Stomach (tissue), 4 donors: Measurements from ENCODE around the gene PRICKLE1.

Source experiments
- EP300 ChIP-seq: sonication (generic); formaldehyde crosslinking; IDR thresholded peaks from one replicate; pipeline ENCODE4 v1.6.1; 2017; ENCODE audit warnings: antibody characterized with exemption
- TF ChIP-seq, protein P1 (sequence below), 7 experiments: fragments of 450-650 bp in 4 of 7; fragments of 200-600 bp in 3 of 7; sonication (generic) in 3 of 7; IDR thresholded peaks; one replicate each; pipeline ENCODE4 v1.5.1; 2016 to 2019; ENCODE audit warnings: antibody characterized with exemption in 7 of 7, control low read depth in 2 of 7, mild to moderate bottlenecking in 1 of 7

DNA sequence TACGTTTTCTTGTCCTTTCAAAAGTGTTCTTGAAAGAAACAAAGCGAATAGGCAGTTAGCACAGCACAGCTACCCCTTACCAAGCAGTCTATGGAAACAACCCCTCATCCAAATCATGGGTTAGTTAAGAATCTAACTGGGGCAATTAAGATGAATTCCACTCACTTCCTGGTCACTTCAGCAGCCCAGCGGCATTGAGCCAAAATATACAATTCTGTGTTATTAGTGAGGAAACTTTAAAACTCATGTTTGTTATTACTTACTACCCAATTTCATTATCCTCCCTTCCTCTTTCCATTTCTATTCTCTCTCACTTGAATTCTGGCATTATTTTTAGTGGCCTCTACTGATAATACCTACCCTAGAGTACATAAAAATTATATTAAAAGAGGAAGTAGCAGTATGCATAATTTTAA, 142.2 kb downstream of the PRICKLE1 start:
- TF ChIP-seq, protein P1, sequence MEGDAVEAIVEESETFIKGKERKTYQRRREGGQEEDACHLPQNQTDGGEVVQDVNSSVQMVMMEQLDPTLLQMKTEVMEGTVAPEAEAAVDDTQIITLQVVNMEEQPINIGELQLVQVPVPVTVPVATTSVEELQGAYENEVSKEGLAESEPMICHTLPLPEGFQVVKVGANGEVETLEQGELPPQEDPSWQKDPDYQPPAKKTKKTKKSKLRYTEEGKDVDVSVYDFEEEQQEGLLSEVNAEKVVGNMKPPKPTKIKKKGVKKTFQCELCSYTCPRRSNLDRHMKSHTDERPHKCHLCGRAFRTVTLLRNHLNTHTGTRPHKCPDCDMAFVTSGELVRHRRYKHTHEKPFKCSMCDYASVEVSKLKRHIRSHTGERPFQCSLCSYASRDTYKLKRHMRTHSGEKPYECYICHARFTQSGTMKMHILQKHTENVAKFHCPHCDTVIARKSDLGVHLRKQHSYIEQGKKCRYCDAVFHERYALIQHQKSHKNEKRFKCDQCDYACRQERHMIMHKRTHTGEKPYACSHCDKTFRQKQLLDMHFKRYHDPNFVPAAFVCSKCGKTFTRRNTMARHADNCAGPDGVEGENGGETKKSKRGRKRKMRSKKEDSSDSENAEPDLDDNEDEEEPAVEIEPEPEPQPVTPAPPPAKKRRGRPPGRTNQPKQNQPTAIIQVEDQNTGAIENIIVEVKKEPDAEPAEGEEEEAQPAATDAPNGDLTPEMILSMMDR (IDR thresholded peaks at IDR 0.05) = no peak
- no peak for TF ChIP-seq EP300
